C4-2B (cell line): Measurements from ENCODE around the gene FHIP2A.

Experiments
- ZFX ChIP-seq: fragments of 450-650 bp; IDR thresholded peaks from 2 replicates; pipeline ENCODE4 v1.6.1; 2017
- TF ChIP-seq, protein P1 (sequence below): fragments of 450-650 bp; conservative IDR thresholded peaks from 2 replicates; pipeline ENCODE4 v1.5.1; 2017; ENCODE audit warnings: mild to moderate bottlenecking

DNA sequence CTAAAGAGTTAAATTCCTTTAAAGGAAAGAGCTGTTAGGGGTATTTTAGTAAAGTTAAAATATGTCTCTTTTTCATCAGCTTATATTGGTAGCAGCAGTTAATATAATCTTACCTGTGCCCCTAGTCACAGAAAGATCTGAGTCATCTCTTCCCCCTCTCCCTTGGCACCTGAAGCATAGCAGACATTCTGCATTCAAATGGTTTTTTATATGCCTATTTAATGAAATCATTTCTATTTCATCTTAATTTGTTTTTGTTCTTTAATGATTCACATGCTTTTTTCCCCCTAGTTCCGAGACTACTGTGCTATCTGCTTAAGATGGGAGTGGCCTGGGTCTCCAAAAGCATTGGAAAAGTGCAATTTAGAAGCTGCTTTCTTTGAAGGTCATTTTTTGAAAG lies 33.3 kb downstream of the FHIP2A start:
- no peak for TF ChIP-seq ZFX
- TF ChIP-seq, protein P1, sequence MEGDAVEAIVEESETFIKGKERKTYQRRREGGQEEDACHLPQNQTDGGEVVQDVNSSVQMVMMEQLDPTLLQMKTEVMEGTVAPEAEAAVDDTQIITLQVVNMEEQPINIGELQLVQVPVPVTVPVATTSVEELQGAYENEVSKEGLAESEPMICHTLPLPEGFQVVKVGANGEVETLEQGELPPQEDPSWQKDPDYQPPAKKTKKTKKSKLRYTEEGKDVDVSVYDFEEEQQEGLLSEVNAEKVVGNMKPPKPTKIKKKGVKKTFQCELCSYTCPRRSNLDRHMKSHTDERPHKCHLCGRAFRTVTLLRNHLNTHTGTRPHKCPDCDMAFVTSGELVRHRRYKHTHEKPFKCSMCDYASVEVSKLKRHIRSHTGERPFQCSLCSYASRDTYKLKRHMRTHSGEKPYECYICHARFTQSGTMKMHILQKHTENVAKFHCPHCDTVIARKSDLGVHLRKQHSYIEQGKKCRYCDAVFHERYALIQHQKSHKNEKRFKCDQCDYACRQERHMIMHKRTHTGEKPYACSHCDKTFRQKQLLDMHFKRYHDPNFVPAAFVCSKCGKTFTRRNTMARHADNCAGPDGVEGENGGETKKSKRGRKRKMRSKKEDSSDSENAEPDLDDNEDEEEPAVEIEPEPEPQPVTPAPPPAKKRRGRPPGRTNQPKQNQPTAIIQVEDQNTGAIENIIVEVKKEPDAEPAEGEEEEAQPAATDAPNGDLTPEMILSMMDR, result no peak
